ENCODE results near the gene SERTAD3.
A peak's percentile ranks its signal among the peaks of the same experiment; 100 is the strongest.
"Not testable (repeated sequence)": the region's sequence is repeated elsewhere in the genome, so short reads cannot be mapped to it uniquely, and the experiment has no call there.

SERTAD3 gene

DNA sequence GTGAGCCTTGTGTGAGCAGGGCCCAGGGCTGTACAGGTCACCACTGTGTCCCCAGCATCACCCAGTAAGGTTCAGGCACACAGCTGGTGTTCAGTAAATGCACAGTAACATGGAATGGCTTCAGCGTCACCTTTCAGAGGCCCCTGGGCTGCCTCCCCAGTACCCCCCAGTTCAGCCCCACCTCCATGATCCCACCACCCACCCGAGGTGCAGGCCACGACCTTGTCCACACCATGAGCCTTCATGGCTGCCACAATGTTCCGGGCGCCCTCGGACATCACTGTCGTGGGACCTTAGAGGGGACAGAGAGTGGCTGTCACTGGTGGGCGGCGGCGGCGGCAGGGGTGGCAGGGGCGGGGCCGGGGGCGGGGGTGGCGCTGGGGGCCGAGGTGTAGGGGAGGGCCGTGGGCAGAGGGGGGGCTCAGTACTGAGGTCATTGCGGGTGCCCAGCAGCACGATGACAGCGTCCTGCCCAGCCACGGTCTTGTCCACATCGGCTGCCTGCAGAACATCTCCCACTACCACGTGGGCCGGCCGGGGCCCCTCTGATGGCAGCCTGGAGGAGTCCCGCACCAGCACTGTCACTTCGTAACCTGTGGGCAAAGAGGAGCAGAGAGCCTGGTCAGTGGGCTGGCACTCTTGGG, 13.9 kb upstream of the SERTAD3 start:
- DNase-seq: no peak

DNA sequence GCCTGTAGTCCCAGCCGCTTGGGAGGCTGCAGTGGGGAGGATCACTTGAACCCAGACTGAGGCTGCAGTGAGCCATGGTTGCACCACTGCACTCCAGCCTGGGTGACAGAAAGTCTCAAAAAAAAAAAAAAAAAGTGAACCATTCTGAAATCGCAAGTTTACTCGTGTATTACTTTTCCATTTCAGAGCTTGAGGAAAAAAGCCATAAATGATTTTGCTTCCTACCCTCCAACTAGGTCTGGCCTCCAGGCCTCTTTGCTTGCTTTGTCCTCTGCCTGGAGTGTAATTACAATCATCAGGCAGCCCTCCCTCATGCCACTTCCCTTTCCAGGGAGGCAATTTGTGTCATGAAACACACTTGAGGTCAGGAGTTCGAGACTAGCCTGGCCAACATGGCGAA, 12.9 kb upstream of the SERTAD3 start:
- DNase-seq: no peak

DNA sequence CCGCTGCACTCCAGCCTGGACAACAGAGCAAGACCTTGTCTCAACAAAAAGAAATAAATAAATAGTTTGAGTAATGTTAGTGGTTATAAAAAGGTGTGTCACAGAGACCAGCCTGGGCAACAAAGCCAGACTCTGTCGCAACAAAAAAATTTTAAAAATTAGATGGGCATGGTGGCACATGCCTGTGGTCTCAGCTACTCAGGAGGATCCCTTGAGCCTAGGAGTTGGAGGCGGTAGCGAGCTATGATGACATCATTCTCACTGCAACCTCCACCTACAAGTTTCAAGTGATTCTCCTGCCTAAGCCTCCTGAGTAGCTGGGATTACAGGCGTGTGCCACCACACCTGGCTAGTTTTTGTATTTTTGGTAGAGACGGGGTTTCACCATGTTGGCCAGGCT, 9.8 kb upstream of the SERTAD3 start:
- not testable (repeated sequence) for DNase-seq

DNA sequence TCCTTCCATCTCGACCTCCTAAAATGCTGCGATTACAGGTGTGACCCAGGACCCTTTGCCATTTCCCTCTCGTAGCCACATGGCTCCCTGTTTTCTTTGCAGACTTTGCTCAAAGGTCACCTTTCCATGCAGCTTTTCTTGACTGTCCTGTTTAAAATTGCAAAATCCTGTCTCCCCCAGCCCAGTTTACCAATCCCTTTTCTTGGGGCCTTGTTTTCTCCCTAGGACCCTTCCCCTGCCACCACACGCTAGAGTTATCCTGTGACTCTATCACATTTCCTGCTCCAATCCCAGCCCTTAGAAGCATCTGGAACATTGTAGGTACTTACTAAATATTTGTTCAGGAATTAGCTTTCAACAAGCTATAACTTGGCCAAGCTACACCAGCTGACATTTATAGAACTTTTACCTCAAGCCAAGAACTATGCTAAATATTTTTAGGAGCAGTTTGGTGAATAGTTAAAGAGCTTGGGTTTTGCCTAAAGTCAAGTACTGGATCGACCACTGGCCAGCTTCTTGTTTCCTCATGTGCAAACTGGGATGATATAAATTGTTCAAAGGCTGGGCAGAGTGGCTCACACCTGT, 9.1 kb upstream of the SERTAD3 start:
- no peak for DNase-seq

DNA sequence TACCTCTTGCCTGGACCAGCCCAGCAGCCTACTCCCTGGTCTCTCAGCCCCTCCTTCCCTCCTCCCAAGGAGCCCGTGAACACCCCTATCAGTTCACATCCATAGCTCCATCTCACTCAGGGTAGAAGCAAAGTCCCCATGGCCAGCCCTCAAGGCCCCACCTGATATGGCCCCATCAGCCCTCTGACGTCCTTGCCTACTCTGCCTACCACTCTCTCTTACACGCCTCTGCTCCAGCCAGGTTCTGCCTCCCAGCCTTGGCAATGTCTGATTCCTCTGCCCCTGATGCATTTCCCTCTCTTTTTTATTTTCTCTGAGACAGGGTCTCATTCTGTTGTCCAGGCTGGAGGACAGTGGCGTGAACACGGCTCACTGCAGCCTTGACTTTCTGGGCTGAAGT, 7.9 kb upstream of the SERTAD3 start:
- no peak for DNase-seq

DNA sequence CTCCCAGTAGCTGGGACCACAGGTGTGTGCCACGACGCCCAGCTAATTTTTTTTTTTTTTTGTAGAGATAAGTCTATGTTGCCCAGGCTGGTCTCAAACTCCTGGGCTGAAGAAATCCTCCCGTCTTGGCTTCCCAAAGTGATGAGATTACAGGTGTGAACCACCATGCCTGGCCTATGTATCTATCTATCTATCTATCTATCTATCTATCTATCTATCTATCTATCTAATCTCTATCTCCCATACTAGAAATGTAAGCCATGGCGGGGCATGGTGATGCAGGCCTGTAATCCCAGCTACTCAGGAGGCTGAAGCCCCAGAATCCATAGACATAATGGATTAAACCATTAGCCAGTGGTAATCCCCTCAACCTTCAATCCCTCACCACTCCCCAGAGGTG, 6.5 kb upstream of the SERTAD3 start:
- no peak for DNase-seq

DNA sequence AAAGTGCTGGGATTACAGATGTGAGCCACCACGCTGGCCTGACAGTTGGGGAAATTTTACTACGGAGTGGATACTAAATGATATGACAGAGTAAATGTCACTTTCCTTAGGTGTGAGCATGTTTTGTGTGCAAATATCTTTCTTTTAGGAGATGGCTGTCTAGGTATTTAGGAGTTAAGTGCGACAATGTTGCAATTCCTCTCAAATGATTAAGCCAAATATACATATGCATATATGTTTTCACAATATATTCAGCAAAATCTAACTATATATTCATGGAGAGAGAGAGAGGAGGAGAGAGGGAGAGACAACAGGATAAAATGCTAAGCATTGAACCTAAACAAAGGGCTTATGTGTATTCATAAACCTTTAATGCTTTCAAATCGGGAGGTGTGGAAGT, 5.4 kb upstream of the SERTAD3 start:
- DNase-seq: no peak

DNA sequence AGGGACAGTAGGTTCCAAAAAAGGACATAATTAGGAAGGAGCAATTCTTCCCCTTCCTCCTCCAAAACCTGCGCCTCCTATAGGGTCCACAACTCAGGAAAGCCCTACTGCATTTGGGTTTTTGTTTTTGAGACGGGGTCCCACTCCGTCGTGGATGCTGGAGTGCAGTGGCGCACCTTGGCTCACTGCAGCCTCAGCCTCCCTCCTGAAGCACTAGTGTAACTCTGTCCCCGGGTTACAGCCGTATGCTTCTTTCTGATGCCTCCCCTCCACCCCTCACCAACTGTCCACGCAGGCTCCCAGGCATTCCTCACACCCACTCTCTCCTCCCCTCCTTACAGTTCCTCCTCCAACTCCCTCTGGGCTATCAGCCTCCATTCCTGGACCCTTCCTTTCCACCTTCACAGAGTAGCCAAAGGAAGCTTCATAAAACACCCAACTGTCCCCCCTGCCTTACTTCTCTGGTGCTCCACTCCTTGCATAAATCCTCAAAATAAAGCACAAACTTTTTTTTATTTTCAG, 2.2 kb upstream of the SERTAD3 start:
- no peak for DNase-seq

DNA sequence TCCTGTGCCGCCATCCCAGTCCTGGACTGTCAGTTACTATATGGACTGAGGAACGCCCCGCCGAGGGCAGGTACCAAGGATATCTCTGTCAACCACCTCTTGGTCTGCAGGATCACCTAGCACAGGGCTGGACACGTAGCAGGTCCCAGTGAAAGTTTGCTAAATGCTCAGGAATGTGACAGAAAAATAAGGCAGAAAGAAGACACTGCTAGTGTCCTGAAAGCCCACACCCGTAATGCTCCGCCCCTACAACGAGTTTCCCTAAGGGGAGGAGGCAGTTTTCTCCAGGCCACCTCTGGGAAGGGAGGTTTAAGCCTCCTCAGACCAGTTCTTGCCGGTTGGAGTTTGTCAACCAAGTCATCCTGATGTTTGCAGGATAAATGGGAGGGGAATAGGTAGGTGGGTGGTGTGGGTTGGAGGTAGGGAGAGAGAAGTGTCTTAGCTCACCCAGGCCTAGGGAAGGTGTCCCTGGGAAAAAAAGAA, 1.7 kb upstream of the SERTAD3 start:
- no peak for DNase-seq

DNA sequence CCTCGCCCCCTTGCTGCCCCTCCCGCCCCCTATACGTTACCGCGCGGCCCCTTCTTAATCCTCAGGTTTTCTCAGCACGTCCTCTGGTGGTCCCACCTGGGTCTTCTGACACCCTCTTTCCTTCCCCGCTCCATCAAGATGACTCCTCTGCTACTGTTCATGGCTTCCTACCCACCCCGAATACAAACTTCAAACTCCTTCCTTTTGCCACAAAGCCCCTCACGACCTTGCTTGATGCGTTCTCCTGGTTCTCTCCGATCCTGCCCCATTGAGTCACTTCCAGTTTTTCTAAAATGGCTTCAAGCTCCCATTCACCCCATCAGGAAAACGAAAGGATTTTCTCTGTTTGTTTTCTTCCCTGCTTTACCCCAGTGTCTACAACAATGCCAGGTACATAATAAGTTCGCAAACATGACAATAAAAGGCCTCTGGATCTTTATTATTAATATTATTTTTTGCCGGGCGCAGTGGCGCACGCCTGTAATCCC, 734 bp upstream of the SERTAD3 start:
- DNase-seq: no peak

DNA sequence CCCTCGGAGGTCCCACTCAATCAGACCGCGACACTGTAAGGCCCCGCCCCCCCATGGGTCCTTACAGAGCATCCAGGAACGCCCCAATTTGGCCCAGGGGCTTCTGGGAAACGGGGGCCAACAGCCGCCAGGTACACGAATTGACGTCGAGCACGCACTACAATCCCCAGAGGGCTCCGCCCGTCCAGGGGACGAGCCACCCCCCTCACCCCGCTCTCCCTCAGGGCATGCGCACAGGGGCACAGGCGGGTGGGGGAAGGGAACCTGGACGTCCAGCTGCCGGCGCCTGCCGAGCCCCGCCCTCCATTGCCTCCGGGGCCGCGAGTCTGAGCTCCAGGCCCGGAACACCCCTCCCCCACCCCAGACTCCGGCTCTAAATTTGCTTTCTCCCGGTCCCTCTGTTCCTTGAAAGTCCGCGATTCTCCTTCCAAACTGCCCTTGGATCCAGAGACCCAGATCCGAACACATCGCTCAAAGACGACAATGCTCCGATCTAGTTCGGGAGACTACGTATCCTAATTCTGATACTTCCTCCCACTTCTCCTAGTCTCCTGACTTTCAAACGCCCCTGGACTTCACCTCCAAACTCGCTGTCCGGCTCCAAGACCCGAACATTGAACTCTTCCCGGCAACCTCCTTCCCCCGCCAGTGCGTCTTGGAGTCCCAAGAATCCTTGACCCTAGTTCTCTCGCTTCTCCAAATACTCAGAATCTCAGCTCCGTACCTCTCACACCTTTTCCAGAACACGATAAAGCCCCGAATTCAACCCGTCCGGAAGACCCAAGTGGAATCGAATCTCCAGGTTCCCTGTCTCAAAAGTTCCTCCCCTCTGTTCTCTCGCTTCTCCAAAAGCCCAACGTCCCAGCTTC, 770 bp downstream of the SERTAD3 start:
- peak; percentile 99 for DNase-seq

DNA sequence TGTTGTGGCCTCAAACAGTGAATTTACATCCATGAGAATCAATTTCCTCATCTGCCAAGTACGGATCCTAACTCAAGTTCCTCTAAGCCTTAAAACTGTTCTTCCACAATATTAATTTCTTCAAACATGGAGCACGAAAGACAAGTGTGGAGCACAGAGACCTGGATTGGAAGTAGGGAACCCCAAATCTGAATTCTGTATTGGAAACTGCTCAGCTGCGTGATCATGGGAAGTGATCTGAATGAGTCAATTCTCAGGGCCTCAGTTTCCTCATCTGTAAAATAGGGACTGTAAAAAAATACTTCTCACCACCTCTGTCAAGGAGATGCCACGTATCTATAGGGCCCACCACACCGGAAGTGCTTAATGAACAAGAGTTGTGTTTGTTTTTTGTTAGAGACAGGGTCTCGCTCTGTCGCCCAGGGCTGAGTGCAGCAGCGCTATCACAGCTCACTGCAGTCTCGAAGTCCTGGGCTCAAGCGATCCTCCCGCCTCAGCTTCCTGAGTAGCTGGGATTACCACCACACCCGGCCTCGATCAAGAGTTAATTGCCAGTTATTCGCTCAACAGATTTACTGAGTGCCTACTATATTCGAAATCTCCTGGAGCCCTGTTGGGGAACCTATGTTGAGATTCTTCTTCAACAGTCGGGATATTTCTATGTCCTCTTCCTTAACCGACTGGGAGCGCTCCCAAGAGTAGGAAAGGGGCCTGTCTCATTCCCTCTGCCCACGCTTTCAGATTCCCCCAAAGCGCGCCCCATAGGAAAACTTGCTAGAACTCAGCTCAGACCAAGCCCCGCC, 1.6 kb downstream of the SERTAD3 start:
- DNase-seq: no peak

DNA sequence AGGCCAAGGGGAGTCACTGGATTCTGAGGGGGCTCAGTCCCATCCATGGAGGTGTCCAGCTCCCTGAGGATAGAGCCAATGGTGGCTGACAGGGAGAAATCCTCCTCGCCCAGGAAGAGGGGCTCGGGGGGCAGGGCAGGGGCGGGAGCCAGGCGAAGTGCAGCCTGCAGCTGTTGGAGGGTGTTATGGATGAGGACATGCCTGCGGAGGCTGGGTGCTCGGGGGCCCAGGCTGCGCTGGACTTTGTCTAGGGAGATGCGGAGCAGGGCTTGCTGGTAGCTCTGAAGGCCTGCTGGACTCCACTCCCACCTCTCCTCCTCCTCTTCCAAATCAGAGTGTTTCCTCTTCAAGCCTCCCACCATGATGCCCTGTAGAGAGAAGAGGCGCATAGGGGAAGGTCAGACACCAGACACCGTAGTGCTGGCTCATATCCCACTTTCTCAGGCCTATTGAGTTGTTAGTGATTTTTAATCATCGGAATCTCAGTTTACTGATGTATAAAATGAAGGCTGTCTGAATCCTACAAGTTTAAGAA, 2.3 kb downstream of the SERTAD3 start:
- DNase-seq: no peak

DNA sequence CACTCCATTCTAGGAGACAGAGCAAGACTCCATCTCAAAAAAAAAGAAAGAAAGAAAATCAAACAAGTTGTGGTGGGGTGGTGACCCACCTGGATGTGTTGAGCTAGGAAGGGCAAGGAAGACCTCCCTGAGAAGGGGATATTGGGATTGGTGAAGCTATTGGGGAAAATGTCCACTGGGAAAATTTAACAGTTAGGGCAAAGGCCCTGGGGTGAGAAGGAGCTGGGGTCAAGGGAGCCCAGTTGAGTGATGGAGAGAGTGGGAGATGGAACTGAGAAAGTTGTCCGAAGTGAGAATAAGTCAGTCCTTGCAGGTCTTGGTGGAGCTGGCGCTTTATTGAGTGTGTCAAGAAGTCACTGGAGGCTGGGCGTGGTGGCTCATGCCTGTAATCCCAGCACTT, 5.9 kb downstream of the SERTAD3 start:
- no peak for DNase-seq

DNA sequence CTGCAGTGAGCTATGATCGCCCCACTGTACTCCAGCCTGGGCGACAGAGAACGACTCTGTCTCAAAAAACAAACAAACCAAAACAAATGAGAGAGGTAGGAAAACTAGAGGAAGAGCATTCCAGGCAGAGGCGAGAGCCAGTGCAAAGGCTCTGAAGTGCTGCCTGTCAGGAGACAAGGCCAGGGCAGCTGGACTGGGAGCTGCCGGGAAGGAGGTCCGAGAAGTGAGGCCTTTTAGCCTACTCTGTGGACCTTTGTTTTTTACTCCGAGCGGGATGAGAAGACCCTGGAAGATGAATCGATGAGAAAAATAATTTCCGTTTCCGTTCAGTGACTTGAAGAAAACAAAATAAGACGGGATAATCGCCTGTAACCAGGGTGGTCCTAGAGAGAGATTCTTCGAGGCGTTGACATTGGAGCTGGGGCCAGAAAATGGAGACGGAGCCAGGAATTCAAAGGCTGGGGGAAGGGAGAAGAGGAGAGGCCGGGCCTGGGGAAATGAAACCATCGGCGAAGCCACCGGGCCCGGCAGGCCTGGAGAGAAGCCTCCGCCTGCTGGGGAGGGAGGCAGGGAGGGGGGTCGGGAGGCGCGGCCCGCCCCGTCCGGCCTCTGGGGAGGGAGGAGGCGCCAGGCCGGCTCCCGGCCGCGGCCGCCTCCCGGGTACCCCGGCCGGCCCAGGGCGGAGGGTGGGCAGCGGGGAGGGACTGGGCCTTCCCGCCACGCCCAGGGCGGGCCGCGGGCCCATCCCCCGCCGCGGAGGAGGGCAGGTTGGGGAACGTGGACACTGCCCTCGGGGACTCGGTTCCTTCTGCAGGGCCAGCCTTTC, 10.5 kb downstream of the SERTAD3 start:
- DNase-seq: peak in 1 of 2 experiments; percentile 28

DNA sequence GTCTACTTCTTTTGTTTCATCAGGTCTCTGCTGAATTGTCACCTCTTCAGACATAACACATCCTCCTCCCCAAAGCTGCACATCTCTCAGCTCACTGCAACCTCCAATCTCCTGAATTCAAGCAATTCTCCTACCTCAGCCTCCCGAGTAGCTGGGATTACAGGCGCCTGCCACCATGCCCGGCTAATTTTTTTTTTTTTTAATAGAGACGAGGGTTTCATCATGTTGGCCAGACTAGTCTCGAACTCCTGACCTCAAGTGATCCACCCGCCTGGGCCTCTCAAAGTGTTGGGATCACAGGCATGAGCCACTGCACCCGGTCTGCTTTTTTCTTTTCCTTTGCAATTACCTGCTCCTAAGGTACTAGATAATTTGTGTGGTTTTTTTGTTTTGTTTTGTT, 11.4 kb downstream of the SERTAD3 start:
- DNase-seq: not testable (repeated sequence)

DNA sequence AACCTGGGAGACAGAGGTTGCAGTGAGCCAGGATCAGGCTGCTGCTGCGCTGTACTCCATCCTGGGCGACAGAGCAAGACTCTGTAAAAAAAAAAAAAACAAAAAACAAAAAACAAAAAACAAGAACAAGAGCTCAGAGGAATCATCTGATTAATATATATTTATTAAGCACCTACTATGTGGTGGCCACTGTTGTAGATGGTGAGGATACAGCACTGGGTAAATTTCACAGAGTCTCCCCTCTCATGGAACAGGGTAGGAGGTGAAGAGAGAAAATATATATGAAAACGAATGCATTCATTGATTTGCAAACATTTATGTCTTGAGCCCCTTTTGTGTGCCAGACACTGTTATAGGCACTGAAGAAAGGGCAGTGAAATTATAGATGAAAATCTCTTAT, 12.4 kb downstream of the SERTAD3 start:
- DNase-seq: no peak

DNA sequence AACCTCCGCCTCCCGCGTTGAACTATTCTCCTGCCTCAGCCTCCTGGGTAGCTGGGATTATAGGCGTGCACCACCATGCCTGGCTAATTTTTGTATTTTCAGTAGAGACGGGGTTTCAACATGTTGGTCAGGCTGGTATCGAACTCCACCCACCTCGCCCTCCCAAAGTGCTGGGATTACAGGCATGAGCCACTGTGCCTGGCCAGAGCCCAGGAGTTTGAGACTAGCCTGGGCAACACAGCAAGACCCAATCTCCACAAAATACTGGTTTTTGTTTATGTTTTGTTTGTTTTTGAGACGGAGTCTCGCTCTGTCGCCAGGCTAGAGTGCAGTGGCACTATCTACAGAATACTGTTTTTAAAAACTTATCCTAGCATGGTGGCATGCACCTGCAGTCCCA, 13.9 kb downstream of the SERTAD3 start:
- DNase-seq: not testable (repeated sequence)

DNA sequence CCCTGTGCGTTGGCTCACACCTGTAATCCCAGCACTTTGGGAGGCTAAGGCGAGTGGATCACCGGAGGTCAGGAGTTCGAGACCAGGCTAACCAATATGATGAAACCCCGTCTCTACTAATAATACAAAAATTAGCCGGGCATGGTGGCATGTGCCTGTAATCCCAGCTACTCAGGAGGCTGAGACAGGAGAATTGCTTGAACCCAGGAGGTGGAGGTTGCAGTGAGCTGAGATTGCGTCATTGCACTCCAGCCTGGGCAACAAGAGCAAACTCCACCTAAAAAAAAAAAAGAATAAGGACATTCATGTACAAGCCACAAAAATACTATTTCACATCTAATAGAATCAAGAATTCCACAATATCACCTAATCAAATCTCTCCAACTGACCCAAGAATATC, 15.9 kb downstream of the SERTAD3 start:
- not testable (repeated sequence) for DNase-seq

DNA sequence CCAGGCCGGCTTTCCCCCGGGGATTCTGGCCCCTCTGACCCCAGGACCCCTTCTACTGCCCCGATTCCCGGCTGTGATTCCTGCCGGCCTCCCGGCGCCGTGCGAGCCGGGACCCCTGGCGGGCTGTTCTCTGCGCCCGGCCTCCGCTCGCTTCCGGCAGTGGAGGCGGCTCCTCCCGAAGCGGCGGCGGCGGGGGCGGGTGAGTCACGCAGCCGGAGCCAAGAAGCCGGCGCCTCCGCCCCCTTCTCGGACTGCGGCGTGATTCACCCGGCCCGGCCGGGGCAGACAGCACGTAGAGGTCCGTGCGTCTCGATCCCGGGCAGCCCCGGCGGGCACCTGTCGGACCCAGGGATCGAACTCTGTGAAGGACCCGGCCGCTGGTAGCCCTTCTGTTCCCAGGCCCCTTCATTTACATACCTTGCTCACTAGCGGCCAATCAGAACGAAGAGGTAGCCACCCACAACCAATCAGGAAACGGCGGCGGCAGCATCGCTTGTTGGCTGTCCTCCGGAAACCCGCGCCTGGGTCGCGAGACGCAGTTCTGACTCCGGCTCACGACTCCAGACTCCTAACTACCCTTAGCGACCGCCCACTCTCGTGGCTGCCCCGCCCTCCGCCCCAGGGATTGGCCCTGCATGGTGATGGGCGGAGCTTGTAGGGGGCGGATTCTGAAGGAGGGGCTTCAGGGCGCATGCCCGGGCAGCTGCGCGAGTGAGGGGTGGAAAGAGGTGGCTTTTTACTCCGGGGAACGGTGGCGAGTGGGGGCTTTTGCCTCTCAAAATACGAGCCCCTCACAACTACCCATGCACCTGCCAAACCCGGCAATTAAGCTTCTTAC, 18.5 kb downstream of the SERTAD3 start, which contains the start of gene SERTAD1:
Gene SERTAD1 (minus strand): TSS at position 543 of the 838 bp plus-strand sequence. CDS start 2,446 bp downstream, outside the sequence.
- DNase-seq: peak; percentile 100
